ENCODE measurements around the gene ZHX3. TPM values are rescaled to one million over a fixed set of nuclear protein-coding genes. Genes with fewer than 3 reads are reported as not detected.
A peak's percentile ranks its signal among the peaks of the same experiment; 100 is the strongest.

The ZHX3 gene
- polyA plus RNA-seq, 6 donors from 2014 or later, result 3.8 to 27.8 (median 11.9) TPM

DNA sequence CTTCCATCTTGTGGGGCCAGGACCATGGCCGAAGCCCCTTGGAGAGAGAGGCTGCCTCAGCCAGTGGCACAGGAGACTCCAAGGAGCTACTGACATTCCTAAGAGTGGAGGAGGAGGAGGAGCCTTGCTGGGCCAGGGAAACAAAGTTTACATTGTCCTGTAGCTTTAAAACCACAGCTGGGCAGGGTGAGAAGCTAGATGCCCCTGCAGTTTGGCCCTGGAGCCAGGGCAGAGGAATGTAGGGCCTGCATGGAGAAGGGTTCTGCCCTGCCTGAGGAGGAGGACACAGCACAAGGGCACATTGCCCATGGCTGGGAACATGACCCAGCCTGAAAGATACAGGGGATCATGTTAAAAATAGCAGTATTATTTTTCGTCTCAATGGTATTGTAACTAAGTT lies 142.7 kb downstream of the ZHX3 start:
- Mint-ChIP-seq H3K27ac (peak overlapping the region in 4 of 6 donors; percentile 37 to 87 (median 68)), H3K4me1 (peaks cover 0 to 3% (median 2%) of the 10 kb centered on the region in 3 donors), H3K9me3 (no peaks in the 10 kb centered on the region), H3K36me3 (peaks cover 6 to 10% of the 10 kb centered on the region in 2 donors), H3K4me3 (no peak overlapping the region), H3K27me3 (peaks cover 0 to 18% (median 0%) of the 10 kb centered on the region in 3 donors)
- ATAC-seq (ENCODE audit: low read depth in 2 of 2) (no peak), DNase-seq (no peak)

GRCh38 chr20:41174373-41174772 lies 143.2 kb downstream of the ZHX3 start:
- H3K27ac Mint-ChIP-seq, result peak overlapping the region in 4 of 6 donors; percentile 59 to 87 (median 81)
- DNase-seq (no peak), ATAC-seq (ENCODE audit: low read depth in 2 of 2) (no peak)
- no peaks in the 10 kb centered on the region for H3K9me3 Mint-ChIP-seq
- H3K36me3 Mint-ChIP-seq, result peaks cover 6 to 14% of the 10 kb centered on the region in 2 donors
- no peak overlapping the region for H3K4me3 Mint-ChIP-seq
- peaks cover 0 to 3% (median 2%) of the 10 kb centered on the region in 3 donors for H3K4me1 Mint-ChIP-seq
- peaks cover 0 to 18% (median 0%) of the 10 kb centered on the region in 3 donors for H3K27me3 Mint-ChIP-seq

DNA sequence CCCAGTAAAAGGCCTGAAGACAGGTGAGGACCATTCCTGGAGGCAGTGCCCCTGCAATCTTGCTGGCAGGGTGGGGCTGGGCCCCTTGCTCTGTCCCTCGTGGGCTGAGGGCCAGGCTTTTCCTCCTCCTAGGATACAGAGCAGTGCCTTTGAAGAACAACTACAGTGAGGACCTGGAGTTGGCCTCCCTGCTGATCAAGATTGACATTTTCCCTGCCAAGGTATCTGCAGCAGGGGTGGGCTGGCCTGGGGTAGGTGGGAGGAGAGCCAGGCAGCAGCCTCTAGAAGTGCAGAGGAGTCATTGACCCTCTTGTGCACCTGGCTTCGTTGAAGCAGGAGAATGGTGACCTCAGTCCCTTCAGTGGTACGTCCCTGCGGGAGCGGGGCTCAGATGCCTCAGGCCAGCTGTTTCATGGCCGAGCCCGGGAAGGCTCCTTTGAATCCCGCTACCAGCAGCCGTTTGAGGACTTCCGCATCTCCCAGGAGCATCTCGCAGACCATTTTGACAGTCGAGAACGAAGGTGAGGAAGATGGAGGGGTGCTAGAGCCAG lies 143.7 kb downstream of the ZHX3 start:
- H3K36me3 Mint-ChIP-seq, result peaks cover 6 to 14% of the 10 kb centered on the region in 2 donors
- H3K4me1 Mint-ChIP-seq, result peaks cover 0 to 2% (median 2%) of the 10 kb centered on the region in 3 donors
- no peak overlapping the region for H3K4me3 Mint-ChIP-seq
- no peaks in the 10 kb centered on the region for H3K9me3 Mint-ChIP-seq
- H3K27ac Mint-ChIP-seq, result no peak overlapping the region
- H3K27me3 Mint-ChIP-seq, result peaks cover 0 to 18% (median 0%) of the 10 kb centered on the region in 3 donors
- DNase-seq, result no peak
- ATAC-seq (ENCODE audit: low read depth in 2 of 2), result no peak

GRCh38 chr20:41173161-41173721 lies 144.3 kb downstream of the ZHX3 start:
- Mint-ChIP-seq H3K36me3 (peaks cover 6 to 14% of the 10 kb centered on the region in 2 donors), H3K9me3 (no peaks in the 10 kb centered on the region), H3K4me3 (no peak overlapping the region), H3K27me3 (peaks cover 0 to 18% (median 0%) of the 10 kb centered on the region in 3 donors), H3K4me1 (peaks cover 0 to 2% (median under 1%) of the 10 kb centered on the region in 3 donors), H3K27ac (peak overlapping the region in 2 of 6 donors; percentile 11 to 12)
- DNase-seq (peak; percentile 59), ATAC-seq (ENCODE audit: low read depth in 2 of 2) (peak; percentile 81 to 84)

GRCh38 chr20:41172296-41173140 lies 145.0 kb downstream of the ZHX3 start:
- H3K9me3 Mint-ChIP-seq, result no peaks in the 10 kb centered on the region
- DNase-seq, result no peak
- H3K27me3 Mint-ChIP-seq, result peaks cover 0 to 18% (median 0%) of the 10 kb centered on the region in 3 donors
- H3K4me3 Mint-ChIP-seq, result no peak overlapping the region
- peak overlapping the region in 1 of 6 donors; percentile 88 for H3K27ac Mint-ChIP-seq
- ATAC-seq (ENCODE audit: low read depth in 2 of 2), result no peak
- H3K4me1 Mint-ChIP-seq, result peaks cover 0 to 9% (median 8%) of the 10 kb centered on the region in 3 donors
- peaks cover 6 to 15% of the 10 kb centered on the region in 2 donors for H3K36me3 Mint-ChIP-seq

GRCh38 chr20:41171736-41172295 lies 145.7 kb downstream of the ZHX3 start:
- DNase-seq (no peak), ATAC-seq (ENCODE audit: low read depth in 2 of 2) (no peak)
- no peak overlapping the region for H3K4me3 Mint-ChIP-seq
- H3K36me3 Mint-ChIP-seq, result peaks cover 10 to 22% of the 10 kb centered on the region in 2 donors
- peaks cover 6 to 16% (median 15%) of the 10 kb centered on the region in 3 donors for H3K4me1 Mint-ChIP-seq
- H3K27me3 Mint-ChIP-seq, result peaks cover 0 to 18% (median 0%) of the 10 kb centered on the region in 3 donors
- H3K27ac Mint-ChIP-seq, result peak overlapping the region in 2 of 6 donors; percentile 86 to 88
- H3K9me3 Mint-ChIP-seq, result no peaks in the 10 kb centered on the region

- ATAC-seq (ENCODE audit: low read depth in 2 of 2), result no peak
- Mint-ChIP-seq H3K27ac (peak overlapping the region in 2 of 6 donors; percentile 50 to 62), H3K4me3 (no peak overlapping the region), H3K9me3 (no peaks in the 10 kb centered on the region), H3K4me1 (peaks cover 10 to 21% (median 15%) of the 10 kb centered on the region in 3 donors), H3K27me3 (peaks cover 0 to 18% (median 0%) of the 10 kb centered on the region in 3 donors), H3K36me3 (peaks cover 16 to 34% of the 10 kb centered on the region in 2 donors)
- DNase-seq, result no peak
These were observed 147.0 kb downstream of the ZHX3 start for GRCh38 chr20:41170386-41171105.

- peaks cover 22 to 40% of the 10 kb centered on the region in 2 donors for H3K36me3 Mint-ChIP-seq
- H3K9me3 Mint-ChIP-seq, result no peaks in the 10 kb centered on the region
- H3K27me3 Mint-ChIP-seq, result peaks cover 0 to 18% (median 0%) of the 10 kb centered on the region in 3 donors
- peaks cover 10 to 21% (median 15%) of the 10 kb centered on the region in 3 donors for H3K4me1 Mint-ChIP-seq
- ATAC-seq (ENCODE audit: low read depth in 2 of 2) (no peak), DNase-seq (no peak)
- H3K27ac Mint-ChIP-seq, result no peak overlapping the region
- H3K4me3 Mint-ChIP-seq, result no peak overlapping the region
These were observed 147.7 kb downstream of the ZHX3 start for GRCh38 chr20:41169791-41170351.

DNA sequence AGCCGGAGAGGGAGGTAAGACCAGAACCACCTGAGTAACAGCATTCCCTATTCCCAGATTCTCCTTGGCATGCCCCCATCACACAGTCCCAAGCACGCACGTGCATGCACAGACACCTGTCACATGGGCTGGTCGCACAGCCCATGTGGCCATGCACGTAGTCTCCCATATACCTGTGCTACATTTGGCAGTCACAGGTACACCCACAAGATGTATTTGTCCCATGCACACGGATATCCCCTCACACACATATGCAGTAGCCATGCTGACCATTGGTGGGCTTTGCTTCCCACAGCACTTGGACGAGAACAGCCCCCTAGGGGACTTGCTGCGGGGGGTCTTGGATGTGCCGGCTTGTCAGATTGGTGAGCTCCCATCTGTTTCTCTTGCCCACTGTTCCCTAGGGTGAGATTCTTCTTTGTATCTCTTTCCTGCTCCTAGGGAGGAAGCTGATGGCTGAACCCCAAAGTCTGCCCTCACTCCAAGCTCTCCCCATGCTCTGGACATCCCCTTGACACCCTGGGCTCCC lies 148.3 kb downstream of the ZHX3 start:
- Mint-ChIP-seq H3K27ac (no peak overlapping the region), H3K4me3 (no peak overlapping the region), H3K27me3 (peaks cover 0 to 24% (median 1%) of the 10 kb centered on the region in 3 donors), H3K36me3 (peaks cover 26 to 46% of the 10 kb centered on the region in 2 donors), H3K4me1 (peaks cover 14 to 21% (median 15%) of the 10 kb centered on the region in 3 donors), H3K9me3 (no peaks in the 10 kb centered on the region)
- ATAC-seq (ENCODE audit: low read depth in 2 of 2) (no peak), DNase-seq (no peak)

DNA sequence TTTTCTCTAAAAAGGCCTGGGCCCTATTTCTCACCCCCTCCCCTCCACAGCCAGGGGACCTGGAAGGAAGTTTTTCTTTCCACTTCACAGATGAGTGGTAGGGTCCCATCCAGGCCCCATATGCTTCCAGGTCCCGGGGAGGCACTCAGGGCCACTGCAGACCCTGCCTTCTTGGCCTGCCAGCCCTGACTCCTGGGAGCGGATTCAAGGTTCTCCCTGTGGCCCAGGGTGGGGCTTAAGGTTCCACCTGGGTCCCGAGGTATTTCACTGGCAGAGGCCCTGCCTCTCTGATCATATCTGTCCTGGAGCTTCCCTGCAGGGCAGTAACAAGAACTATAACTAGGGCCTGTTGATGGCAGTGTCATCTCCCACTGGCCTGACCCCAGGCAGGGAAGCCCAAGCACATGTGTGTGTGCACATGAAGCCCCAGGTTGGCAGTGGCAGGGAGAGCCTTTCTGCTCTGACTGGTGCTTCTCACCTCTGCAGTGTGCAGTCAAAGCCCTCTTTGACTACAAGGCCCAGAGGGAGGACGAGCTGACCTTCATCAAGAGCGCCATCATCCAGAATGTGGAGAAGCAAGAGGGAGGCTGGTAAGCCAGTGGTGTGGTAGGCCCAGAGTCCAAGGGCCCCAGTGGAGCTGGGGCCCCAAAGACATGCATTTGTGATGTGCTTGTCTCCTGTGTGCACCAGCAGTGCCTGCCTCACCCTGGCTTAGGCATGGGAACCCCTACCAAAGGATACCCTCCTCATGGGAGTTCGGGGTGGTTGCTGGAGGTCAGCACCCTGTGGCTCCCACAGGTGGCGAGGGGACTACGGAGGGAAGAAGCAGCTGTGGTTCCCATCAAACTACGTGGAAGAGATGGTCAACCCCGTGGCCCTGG lies 149.0 kb downstream of the ZHX3 start:
- no peak for DNase-seq
- Mint-ChIP-seq H3K27ac (no peak overlapping the region), H3K4me3 (no peak overlapping the region), H3K9me3 (no peaks in the 10 kb centered on the region), H3K36me3 (peaks cover 31 to 53% of the 10 kb centered on the region in 2 donors), H3K4me1 (peaks cover 15 to 23% (median 18%) of the 10 kb centered on the region in 3 donors), H3K27me3 (peaks cover 0 to 31% (median 4%) of the 10 kb centered on the region in 3 donors)
- no peak for ATAC-seq (ENCODE audit: low read depth in 2 of 2)

GRCh38 chr20:41167481-41168253 lies 149.9 kb downstream of the ZHX3 start:
- H3K36me3 Mint-ChIP-seq, result peaks cover 32 to 57% of the 10 kb centered on the region in 2 donors
- no peaks in the 10 kb centered on the region for H3K9me3 Mint-ChIP-seq
- H3K4me3 Mint-ChIP-seq, result peak overlapping the region in 1 of 8 donors; percentile 25
- H3K27me3 Mint-ChIP-seq, result peaks cover 0 to 33% (median 4%) of the 10 kb centered on the region in 3 donors
- no peak for ATAC-seq (ENCODE audit: low read depth in 2 of 2)
- no peak for DNase-seq
- H3K27ac Mint-ChIP-seq, result peak overlapping the region in 1 of 6 donors; percentile 39
- H3K4me1 Mint-ChIP-seq, result peaks cover 15 to 21% (median 19%) of the 10 kb centered on the region in 3 donors

Data from naive B cell (primary cell).